ENCODE results near the gene TBXAS1. TPM values are rescaled to one million over a fixed set of nuclear protein-coding genes. Genes with fewer than 3 reads are reported as not detected.

The TBXAS1 gene
- total RNA-seq, 2 experiments from 2014 or later, result 4.8 to 5.3 TPM

GRCh38 chr7:139998572-139998971 lies 169.5 kb downstream of the TBXAS1 start:
- no peaks in the 10 kb centered on the region for H3K27me3 Mint-ChIP-seq
- ChIA-PET POLR2A (no interaction called here), CTCF (interaction anchor here (0.6 to 12.3 kb wide), 6 partner anchors 30 to 440 kb away, joined by 3 to 200 read pairs (median 4); no protein-coding TSS in a partner anchor)
- H3K4me1 Mint-ChIP-seq (ENCODE audit: low read depth), result no peaks in the 10 kb centered on the region
- intact Hi-C loops (cut with micrococcal nuclease), result no loop called here
- DNase-seq, result no peak
- no peaks in the 10 kb centered on the region for H3K36me3 Mint-ChIP-seq
- no peak overlapping the region for H3K27ac Mint-ChIP-seq
- no peak overlapping the region for H3K4me3 Mint-ChIP-seq
- H3K9me3 Mint-ChIP-seq, result no peaks in the 10 kb centered on the region

GRCh38 chr7:139999516-139999915 lies 170.5 kb downstream of the TBXAS1 start:
- Mint-ChIP-seq H3K4me3 (no peak overlapping the region), H3K27ac (no peak overlapping the region), H3K9me3 (no peaks in the 10 kb centered on the region), H3K27me3 (no peaks in the 10 kb centered on the region), H3K4me1 (ENCODE audit: low read depth) (no peaks in the 10 kb centered on the region), H3K36me3 (no peaks in the 10 kb centered on the region)
- no peak for DNase-seq
- ChIA-PET CTCF (interaction anchor here (0.6 to 12.3 kb wide), 4 partner anchors 353 to 441 kb away, joined by 3 to 200 read pairs (median 45); no protein-coding TSS in a partner anchor), POLR2A (no interaction called here)
- intact Hi-C loops (cut with micrococcal nuclease), result no loop called here

- no peak overlapping the region for H3K27ac Mint-ChIP-seq
- H3K27me3 Mint-ChIP-seq, result no peaks in the 10 kb centered on the region
- DNase-seq, result no peak
- no peak overlapping the region for H3K4me3 Mint-ChIP-seq
- ChIA-PET POLR2A (no interaction called here), CTCF (interaction anchor here (0.9 to 12.3 kb wide), 10 partner anchors 9 to 501 kb away, joined by 3 to 200 read pairs (median 4); no protein-coding TSS in a partner anchor)
- H3K9me3 Mint-ChIP-seq, result no peaks in the 10 kb centered on the region
- intact Hi-C loops (cut with micrococcal nuclease), result loop anchor here (5.0 kb wide), 3 partner anchors 173 to 383 kb away; partner anchors contain the start of gene TBXAS1
- H3K36me3 Mint-ChIP-seq, result no peaks in the 10 kb centered on the region
- H3K4me1 Mint-ChIP-seq (ENCODE audit: low read depth), result no peaks in the 10 kb centered on the region
These were observed 171.7 kb downstream of the TBXAS1 start for GRCh38 chr7:140000666-140001268.

GRCh38 chr7:140003913-140004382 lies 174.9 kb downstream of the TBXAS1 start:
- Mint-ChIP-seq H3K4me3 (no peak overlapping the region), H3K4me1 (ENCODE audit: low read depth) (no peaks in the 10 kb centered on the region), H3K36me3 (no peaks in the 10 kb centered on the region), H3K27me3 (no peaks in the 10 kb centered on the region), H3K27ac (no peak overlapping the region), H3K9me3 (no peaks in the 10 kb centered on the region)
- CTCF ChIA-PET, result interaction anchor here (0.7 to 12.3 kb wide), 9 partner anchors 9 to 486 kb away, joined by 3 to 200 read pairs (median 6); no protein-coding TSS in a partner anchor
- intact Hi-C loops (cut with micrococcal nuclease), result loop anchor here (1.0 to 5.0 kb wide), 7 partner anchors 177 to 504 kb away; partner anchors contain the start of gene TBXAS1
- POLR2A ChIA-PET, result no interaction called here
- DNase-seq, result peak; percentile 43

- no peak for DNase-seq
- no peaks in the 10 kb centered on the region for H3K27me3 Mint-ChIP-seq
- intact Hi-C loops (cut with micrococcal nuclease), result loop anchor here (1.0 to 5.0 kb wide), 7 partner anchors 177 to 504 kb away; partner anchors contain the start of gene TBXAS1
- ChIA-PET CTCF (interaction anchor here (0.8 to 12.3 kb wide), 5 partner anchors 358 to 486 kb away, joined by 3 to 200 read pairs (median 6); no protein-coding TSS in a partner anchor), POLR2A (no interaction called here)
- no peak overlapping the region for H3K27ac Mint-ChIP-seq
- H3K36me3 Mint-ChIP-seq, result no peaks in the 10 kb centered on the region
- no peaks in the 10 kb centered on the region for H3K9me3 Mint-ChIP-seq
- H3K4me3 Mint-ChIP-seq, result no peak overlapping the region
- no peaks in the 10 kb centered on the region for H3K4me1 Mint-ChIP-seq (ENCODE audit: low read depth)
These were observed 175.6 kb downstream of the TBXAS1 start for GRCh38 chr7:140004672-140005071.

- no peaks in the 10 kb centered on the region for H3K4me1 Mint-ChIP-seq (ENCODE audit: low read depth)
- ChIA-PET POLR2A (interaction anchor here (0.6 kb wide), 1 partner anchor 233 kb away, joined by 3 read pairs; no protein-coding TSS in a partner anchor), CTCF (interaction anchor here (0.6 to 12.3 kb wide), 9 partner anchors 89 to 572 kb away, joined by 3 to 200 read pairs (median 3); no protein-coding TSS in a partner anchor)
- intact Hi-C loops (cut with micrococcal nuclease), result no loop called here
- no peaks in the 10 kb centered on the region for H3K27me3 Mint-ChIP-seq
- no peak for DNase-seq
- no peak overlapping the region for H3K27ac Mint-ChIP-seq
- no peaks in the 10 kb centered on the region for H3K9me3 Mint-ChIP-seq
- no peak overlapping the region for H3K4me3 Mint-ChIP-seq
- H3K36me3 Mint-ChIP-seq, result no peaks in the 10 kb centered on the region
These were observed 176.3 kb downstream of the TBXAS1 start for GRCh38 chr7:140005341-140005740.

- Mint-ChIP-seq H3K4me3 (no peak overlapping the region), H3K9me3 (no peaks in the 10 kb centered on the region), H3K4me1 (ENCODE audit: low read depth) (no peaks in the 10 kb centered on the region), H3K27me3 (no peaks in the 10 kb centered on the region), H3K27ac (no peak overlapping the region), H3K36me3 (no peaks in the 10 kb centered on the region)
- intact Hi-C loops (cut with micrococcal nuclease), result no loop called here
- DNase-seq, result no peak
- CTCF ChIA-PET, result interaction anchor here (0.6 to 12.3 kb wide), 13 partner anchors 10 to 572 kb away, joined by 3 to 200 read pairs (median 3); no protein-coding TSS in a partner anchor
- POLR2A ChIA-PET, result interaction anchor here (0.6 kb wide), 1 partner anchor 233 kb away, joined by 3 read pairs; no protein-coding TSS in a partner anchor
These were observed 176.9 kb downstream of the TBXAS1 start for GRCh38 chr7:140005754-140006503.

- DNase-seq, result no peak
- no peaks in the 10 kb centered on the region for H3K27me3 Mint-ChIP-seq
- H3K4me1 Mint-ChIP-seq (ENCODE audit: low read depth), result no peaks in the 10 kb centered on the region
- intact Hi-C loops (cut with micrococcal nuclease), result no loop called here
- ChIA-PET POLR2A (no interaction called here), CTCF (interaction anchor here (0.6 to 12.3 kb wide), 9 partner anchors 11 to 417 kb away, joined by 3 to 200 read pairs (median 4); no protein-coding TSS in a partner anchor)
- H3K9me3 Mint-ChIP-seq, result no peaks in the 10 kb centered on the region
- H3K4me3 Mint-ChIP-seq, result no peak overlapping the region
- no peak overlapping the region for H3K27ac Mint-ChIP-seq
- no peaks in the 10 kb centered on the region for H3K36me3 Mint-ChIP-seq
These were observed 177.5 kb downstream of the TBXAS1 start for GRCh38 chr7:140006600-140006999.

GRCh38 chr7:140007051-140007690 lies 178.1 kb downstream of the TBXAS1 start:
- CTCF ChIA-PET, result interaction anchor here (0.7 to 12.3 kb wide), 5 partner anchors 15 to 426 kb away, joined by 3 to 200 read pairs (median 12); no protein-coding TSS in a partner anchor
- Mint-ChIP-seq H3K27ac (no peak overlapping the region), H3K36me3 (no peaks in the 10 kb centered on the region), H3K9me3 (no peaks in the 10 kb centered on the region), H3K4me3 (no peak overlapping the region), H3K4me1 (ENCODE audit: low read depth) (no peaks in the 10 kb centered on the region), H3K27me3 (no peaks in the 10 kb centered on the region)
- DNase-seq, result no peak
- POLR2A ChIA-PET, result no interaction called here
- intact Hi-C loops (cut with micrococcal nuclease), result no loop called here

GRCh38 chr7:140008755-140009610 lies 179.9 kb downstream of the TBXAS1 start:
- Mint-ChIP-seq H3K4me1 (ENCODE audit: low read depth) (no peaks in the 10 kb centered on the region), H3K27ac (no peak overlapping the region), H3K4me3 (no peak overlapping the region), H3K27me3 (no peaks in the 10 kb centered on the region), H3K36me3 (no peaks in the 10 kb centered on the region), H3K9me3 (no peaks in the 10 kb centered on the region)
- no peak for DNase-seq
- intact Hi-C loops (cut with micrococcal nuclease), result no loop called here
- ChIA-PET CTCF (no interaction called here), POLR2A (no interaction called here)

- no peaks in the 10 kb centered on the region for H3K36me3 Mint-ChIP-seq
- CTCF ChIA-PET, result interaction anchor here (0.8 kb wide), 1 partner anchor 9 kb away, joined by 3 read pairs; no protein-coding TSS in a partner anchor
- intact Hi-C loops (cut with micrococcal nuclease), result no loop called here
These were observed 180.7 kb downstream of the TBXAS1 start for GRCh38 chr7:140009735-140010134.

More at GRCh38 chr7:140009735-140010134, 180.7 kb downstream of the TBXAS1 start:
- Mint-ChIP-seq H3K4me3 (no peak overlapping the region), H3K27ac (no peak overlapping the region), H3K27me3 (no peaks in the 10 kb centered on the region), H3K4me1 (ENCODE audit: low read depth) (no peaks in the 10 kb centered on the region), H3K9me3 (no peaks in the 10 kb centered on the region)
- POLR2A ChIA-PET, result no interaction called here
- no peak for DNase-seq

Measured in activated CD4-positive, alpha-beta memory T cell treated with anti-CD3 and anti-CD28 coated beads for 36 hours (primary cell).